ENCODE results near the gene USP53.

Gene USP53

GRCh38 chr4:119264743-119265142, 52.2 kb downstream of the USP53 start:
- CTCF ChIA-PET = no interaction called here
- TF ChIP-seq GLIS1 (tag by site-specific recombination; IDR thresholded peaks at IDR 0.05) (no peak), ZSCAN30 (tag by site-specific recombination; IDR thresholded peaks at IDR 0.05) (no peak), ZNF777 (tag by site-specific recombination; IDR thresholded peaks at IDR 0.05; ENCODE audit: borderline replicate concordance) (no peak), ZNF518A (tag by site-specific recombination; conservative IDR thresholded peaks at IDR 0.05; ENCODE audit: low read depth) (no peak), SP7 (tag by site-specific recombination; IDR thresholded peaks at IDR 0.05) (no peak), ZNF76 (tag by site-specific recombination; IDR thresholded peaks at IDR 0.05; ENCODE audit: borderline replicate concordance, low read depth) (no peak), RBAK (tag by site-specific recombination; IDR thresholded peaks at IDR 0.05) (no peak), ZNF658 (tag by site-specific recombination; IDR thresholded peaks at IDR 0.05) (no peak), ZFHX2 (tag by site-specific recombination; conservative IDR thresholded peaks at IDR 0.05) (no peak), GFI1B (tag by site-specific recombination; IDR thresholded peaks at IDR 0.05) (no peak), ZBTB48 (tag by site-specific recombination; IDR thresholded peaks at IDR 0.05) (no peak), ZNF544 (tag by site-specific recombination; IDR thresholded peaks at IDR 0.05) (no peak), SP3 (tag by site-specific recombination; IDR thresholded peaks at IDR 0.05) (no peak), INSM2 (tag by site-specific recombination; IDR thresholded peaks at IDR 0.05) (no peak), ZNF292 (tag by site-specific recombination; IDR thresholded peaks at IDR 0.05; ENCODE audit: borderline replicate concordance, low read depth) (no peak), AEBP2 (tag by site-specific recombination; IDR thresholded peaks at IDR 0.05; ENCODE audit: borderline replicate concordance) (no peak), ZNF501 (tag by site-specific recombination; IDR thresholded peaks at IDR 0.05) (no peak)
- TF ChIP-seq, protein P1, sequence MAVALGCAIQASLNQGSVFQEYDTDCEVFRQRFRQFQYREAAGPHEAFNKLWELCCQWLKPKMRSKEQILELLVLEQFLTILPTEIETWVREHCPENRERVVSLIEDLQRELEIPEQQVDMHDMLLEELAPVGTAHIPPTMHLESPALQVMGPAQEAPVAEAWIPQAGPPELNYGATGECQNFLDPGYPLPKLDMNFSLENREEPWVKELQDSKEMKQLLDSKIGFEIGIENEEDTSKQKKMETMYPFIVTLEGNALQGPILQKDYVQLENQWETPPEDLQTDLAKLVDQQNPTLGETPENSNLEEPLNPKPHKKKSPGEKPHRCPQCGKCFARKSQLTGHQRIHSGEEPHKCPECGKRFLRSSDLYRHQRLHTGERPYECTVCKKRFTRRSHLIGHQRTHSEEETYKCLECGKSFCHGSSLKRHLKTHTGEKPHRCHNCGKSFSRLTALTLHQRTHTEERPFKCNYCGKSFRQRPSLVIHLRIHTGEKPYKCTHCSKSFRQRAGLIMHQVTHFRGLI (tag by site-specific recombination; IDR thresholded peaks at IDR 0.05) = no peak

More at GRCh38 chr4:119264743-119265142, 52.2 kb downstream of the USP53 start:
- Histone ChIP-seq H3K4me1 (ENCODE audit: control insufficient read depth, insufficient read depth, low read length) (no peaks in the 10 kb centered on the region), H3K27ac (ENCODE audit: extremely low read depth, low read depth, low read length) (no peak overlapping the region), H3K4me3 (ENCODE audit: low read depth, low read length) (no peak overlapping the region), H3K9me3 (ENCODE audit: control insufficient read depth, insufficient read depth, low read depth, low read length) (no peaks in the 10 kb centered on the region), H3K36me3 (ENCODE audit: control insufficient read depth in 2 of 2, insufficient read depth in 1 of 2, low read length in 2 of 2) (peaks cover 12 to 46% of the 10 kb centered on the region in 2 experiments; a peak in 2 of 3 replicates)
- POLR2A ChIA-PET = no interaction called here
